ENCODE results near the gene PDZRN3. TPM values are rescaled to one million over a fixed set of nuclear protein-coding genes. Genes with fewer than 3 reads are reported as not detected.

PDZRN3 gene
- total RNA-seq, 4 donors from 2014 or later: 87.3 to 268 (median 107) TPM

DNA sequence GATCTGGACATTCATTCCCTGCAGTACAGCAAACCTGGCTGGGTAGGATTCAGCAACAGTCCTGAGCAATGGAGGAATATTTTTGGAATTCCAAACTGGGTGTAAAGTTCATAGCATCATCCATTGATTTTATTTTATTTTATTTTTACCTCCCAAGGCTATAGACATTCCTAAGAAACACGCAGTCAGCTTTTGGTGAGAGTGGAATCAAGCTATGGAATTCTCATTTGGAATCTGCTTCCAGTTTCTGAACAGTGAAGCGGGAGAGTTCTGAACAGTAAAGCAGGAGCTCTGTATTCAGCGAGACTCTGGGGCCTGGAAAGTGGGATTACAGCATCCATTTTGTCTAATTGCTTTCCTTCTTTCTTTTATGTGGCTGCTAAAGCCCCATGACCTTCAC, 1.4 kb upstream of the PDZRN3 start:
- Histone ChIP-seq H3K27me3 (no peaks in the 10 kb centered on the region), H3K4me1 (peaks cover 0 to 6% of the 10 kb centered on the region in 2 donors), H3K27ac (peak overlapping the region; percentile 86 to 96), H3K4me3 (peak overlapping the region; percentile 62 to 92), H3K9me3 (no peaks in the 10 kb centered on the region), H3K36me3 (no peaks in the 10 kb centered on the region)
- no peak for TF ChIP-seq POLR2A (IDR thresholded peaks at IDR 0.05)
- TF ChIP-seq, protein P1, sequence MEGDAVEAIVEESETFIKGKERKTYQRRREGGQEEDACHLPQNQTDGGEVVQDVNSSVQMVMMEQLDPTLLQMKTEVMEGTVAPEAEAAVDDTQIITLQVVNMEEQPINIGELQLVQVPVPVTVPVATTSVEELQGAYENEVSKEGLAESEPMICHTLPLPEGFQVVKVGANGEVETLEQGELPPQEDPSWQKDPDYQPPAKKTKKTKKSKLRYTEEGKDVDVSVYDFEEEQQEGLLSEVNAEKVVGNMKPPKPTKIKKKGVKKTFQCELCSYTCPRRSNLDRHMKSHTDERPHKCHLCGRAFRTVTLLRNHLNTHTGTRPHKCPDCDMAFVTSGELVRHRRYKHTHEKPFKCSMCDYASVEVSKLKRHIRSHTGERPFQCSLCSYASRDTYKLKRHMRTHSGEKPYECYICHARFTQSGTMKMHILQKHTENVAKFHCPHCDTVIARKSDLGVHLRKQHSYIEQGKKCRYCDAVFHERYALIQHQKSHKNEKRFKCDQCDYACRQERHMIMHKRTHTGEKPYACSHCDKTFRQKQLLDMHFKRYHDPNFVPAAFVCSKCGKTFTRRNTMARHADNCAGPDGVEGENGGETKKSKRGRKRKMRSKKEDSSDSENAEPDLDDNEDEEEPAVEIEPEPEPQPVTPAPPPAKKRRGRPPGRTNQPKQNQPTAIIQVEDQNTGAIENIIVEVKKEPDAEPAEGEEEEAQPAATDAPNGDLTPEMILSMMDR (IDR thresholded peaks at IDR 0.05): no peak
- DNase-seq: no peak
- intact Hi-C loops (cut with DNase I; ENCODE audit: low total_unique reads): no loop called here

DNA sequence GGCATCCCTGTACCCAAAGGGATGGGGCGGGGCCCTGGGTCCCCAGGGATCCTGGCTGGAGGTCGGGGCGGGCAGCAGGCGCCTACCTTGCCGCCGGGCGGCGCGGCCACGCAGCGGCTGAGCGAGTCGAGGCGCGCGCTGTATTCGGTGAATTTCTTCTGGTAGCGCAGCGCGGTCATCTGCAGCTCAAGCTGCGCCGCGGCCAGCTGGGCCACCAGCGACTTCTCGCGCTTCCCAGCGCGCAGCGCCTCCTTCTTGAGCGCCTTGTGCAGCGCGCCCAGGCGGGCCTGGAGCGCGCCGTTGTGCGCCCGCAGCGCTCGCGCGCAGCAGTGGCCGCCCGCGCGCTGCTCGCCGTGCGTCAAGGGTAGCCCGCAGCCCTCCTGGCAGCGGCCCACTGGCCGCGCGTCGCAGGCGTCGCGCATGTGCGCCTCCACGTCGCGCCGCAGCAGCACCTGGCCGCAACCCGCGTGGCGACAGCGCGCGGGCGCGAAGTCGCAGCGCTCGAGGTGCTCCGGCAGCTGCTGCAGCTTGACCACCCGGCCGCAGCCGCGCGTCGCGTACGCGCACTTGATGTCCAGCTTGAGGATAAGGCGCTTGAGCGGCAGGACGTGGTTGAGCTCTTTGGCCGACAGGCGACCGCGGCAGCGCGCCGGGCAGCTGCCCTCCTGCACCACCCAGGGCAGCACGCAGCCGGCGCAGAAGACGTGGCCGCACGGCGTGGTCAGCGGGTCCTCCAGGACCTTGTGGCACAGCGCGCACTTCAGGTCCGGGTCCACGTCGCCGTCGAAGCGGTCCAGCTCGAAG, 522 bp downstream of the PDZRN3 start:
- Histone ChIP-seq H3K27ac (peak overlapping the region; percentile 86 to 96), H3K27me3 (no peaks in the 10 kb centered on the region), H3K4me1 (peaks cover 0 to 6% of the 10 kb centered on the region in 2 donors), H3K4me3 (peak overlapping the region; percentile 62 to 92), H3K9me3 (no peaks in the 10 kb centered on the region), H3K36me3 (no peaks in the 10 kb centered on the region)
- DNase-seq: peak; percentile 43 to 55
- intact Hi-C loops (cut with DNase I; ENCODE audit: low total_unique reads): no loop called here
- no peak for TF ChIP-seq POLR2A (IDR thresholded peaks at IDR 0.05)
- TF ChIP-seq, protein P1 (IDR thresholded peaks at IDR 0.05): peak in 3 of 4 experiments; percentile 2 to 42 (median 10)

DNA sequence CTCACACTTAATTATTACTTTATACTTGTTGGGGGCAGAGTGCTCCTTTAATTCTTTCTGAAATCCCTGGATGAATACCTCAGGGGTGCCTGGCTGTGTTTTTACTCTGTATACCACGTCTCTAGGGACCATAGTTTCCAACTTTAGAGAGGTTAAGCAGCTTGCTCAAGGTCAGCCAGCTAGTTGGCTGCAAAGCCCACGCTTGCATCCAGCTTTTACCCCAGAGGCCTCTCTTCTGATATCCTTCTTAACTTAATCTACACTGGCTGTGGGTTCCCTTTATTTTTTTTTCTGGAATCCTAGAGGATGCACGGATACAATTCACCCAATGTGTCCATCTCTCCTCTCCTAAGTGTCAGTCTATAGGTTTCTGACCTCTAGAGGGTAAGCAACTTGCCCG, 1.4 kb downstream of the PDZRN3 start:
- intact Hi-C loops (cut with DNase I; ENCODE audit: low total_unique reads): no loop called here
- no peak for TF ChIP-seq POLR2A (IDR thresholded peaks at IDR 0.05)
- TF ChIP-seq, protein P1 (IDR thresholded peaks at IDR 0.05): no peak
- H3K9me3 ChIP-seq: no peaks in the 10 kb centered on the region
- DNase-seq: no peak
- H3K27ac ChIP-seq: peak overlapping the region; percentile 86 to 96
- peak overlapping the region; percentile 62 to 92 for H3K4me3 ChIP-seq
- H3K27me3 ChIP-seq: no peaks in the 10 kb centered on the region
- H3K36me3 ChIP-seq: no peaks in the 10 kb centered on the region
- H3K4me1 ChIP-seq: peaks cover 0 to 6% of the 10 kb centered on the region in 2 donors

DNA sequence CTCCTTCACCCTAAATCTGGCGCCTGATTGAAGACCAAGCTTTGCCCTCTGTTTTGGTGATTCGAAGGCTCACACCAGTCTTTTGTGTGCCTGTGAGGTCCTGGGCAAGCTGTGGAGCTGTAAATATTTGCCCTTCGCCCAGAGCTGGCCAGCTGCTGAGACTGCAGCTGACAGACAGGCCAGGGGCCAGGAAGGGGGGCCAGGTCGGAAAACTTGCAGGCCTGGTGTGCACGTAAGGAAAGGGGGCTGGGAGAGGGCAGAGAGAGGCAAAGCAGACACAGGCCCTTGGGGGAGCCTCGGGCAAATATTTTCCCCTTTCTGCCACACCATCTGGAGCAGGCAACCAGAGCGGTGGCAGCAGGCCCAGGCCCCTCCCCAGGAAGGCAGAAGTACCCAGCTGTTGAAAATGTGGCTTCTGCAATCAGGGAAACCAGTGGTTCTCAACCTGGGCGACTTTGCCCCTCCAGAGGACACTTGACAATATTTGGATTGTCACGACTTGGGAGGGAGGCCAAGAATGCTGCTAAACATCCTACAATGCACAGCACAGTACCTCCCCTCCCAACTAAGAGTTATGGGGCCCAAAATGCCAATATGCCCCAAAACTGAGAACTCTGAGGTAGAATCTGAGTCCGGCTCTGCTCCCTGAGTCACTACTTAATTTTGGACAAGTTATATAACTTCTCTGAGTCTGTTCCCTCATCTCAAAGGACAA, 2.5 kb downstream of the PDZRN3 start:
- intact Hi-C loops (cut with DNase I; ENCODE audit: low total_unique reads): no loop called here
- Histone ChIP-seq H3K27ac (peak overlapping the region; percentile 86 to 96), H3K27me3 (no peaks in the 10 kb centered on the region), H3K4me1 (no peaks in the 10 kb centered on the region), H3K36me3 (no peaks in the 10 kb centered on the region), H3K9me3 (no peaks in the 10 kb centered on the region), H3K4me3 (peak overlapping the region; percentile 62 to 92)
- TF ChIP-seq, protein P1 (IDR thresholded peaks at IDR 0.05): no peak
- TF ChIP-seq POLR2A (IDR thresholded peaks at IDR 0.05): no peak
- peak; percentile 45 to 49 for DNase-seq

- Histone ChIP-seq H3K27ac (peak overlapping the region; percentile 86 to 96), H3K36me3 (no peaks in the 10 kb centered on the region), H3K9me3 (no peaks in the 10 kb centered on the region), H3K27me3 (no peaks in the 10 kb centered on the region), H3K4me1 (no peaks in the 10 kb centered on the region), H3K4me3 (peak overlapping the region; percentile 62 to 92)
- TF ChIP-seq POLR2A (IDR thresholded peaks at IDR 0.05): no peak
- TF ChIP-seq, protein P1 (IDR thresholded peaks at IDR 0.05): no peak
- DNase-seq: peak in 1 of 2 donors; percentile 45
- intact Hi-C loops (cut with DNase I; ENCODE audit: low total_unique reads): no loop called here
Observed at GRCh38 chr3:73621388-73621787, 3.4 kb downstream of the PDZRN3 start.
